ENCODE data around the gene COL4A2.
A peak's percentile ranks its signal among the peaks of the same experiment; 100 is the strongest.

Gene COL4A2

DNA sequence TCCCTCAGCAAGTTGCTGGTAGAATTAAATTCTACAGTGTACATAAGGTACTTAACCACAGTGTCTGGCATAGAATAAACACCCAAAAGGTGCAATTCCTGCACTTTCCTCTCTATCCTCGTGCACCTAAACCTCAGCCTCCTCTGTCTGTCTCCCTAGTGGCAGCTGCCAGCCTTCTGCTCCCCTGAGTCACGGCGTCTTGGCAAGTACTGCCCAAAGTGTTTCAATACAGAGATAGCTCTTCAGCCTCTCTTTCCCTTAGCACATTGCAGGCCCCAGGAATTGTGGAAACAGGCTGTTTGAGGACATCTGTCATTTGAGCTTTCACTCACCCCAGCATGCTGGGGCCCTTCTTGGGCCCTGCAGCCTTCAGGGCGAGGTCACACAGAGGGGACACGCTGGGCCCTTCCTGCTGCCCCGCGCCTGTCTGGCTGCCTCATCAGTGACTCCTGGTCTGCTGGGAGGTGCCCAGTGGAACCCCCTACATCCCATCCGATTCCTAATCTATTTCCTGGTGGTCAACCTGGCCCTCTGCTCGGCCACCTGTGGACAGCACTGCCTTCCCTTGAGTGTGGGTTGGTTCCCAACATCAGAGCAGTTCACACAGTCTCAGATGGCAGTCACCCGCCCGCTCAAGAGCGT is 19.3 kb downstream of the COL4A2 start:
- H3K4me1 ChIP-seq (ENCODE audit: control insufficient read depth, insufficient read depth, low read length) = peaks cover 4% of the 10 kb centered on the region; the same call in 1 of the 2 replicates
- TF ChIP-seq ZNF350 (tag by site-specific recombination; IDR thresholded peaks at IDR 0.05) = no peak
- TF ChIP-seq ZNF664 (tag by site-specific recombination; IDR thresholded peaks at IDR 0.05) = no peak
- peak; percentile 50; the same call in 1 of the 2 replicates for TF ChIP-seq ZIC2 (tag by site-specific recombination; IDR thresholded peaks at IDR 0.05)
- TF ChIP-seq ZNF623 (tag by site-specific recombination; IDR thresholded peaks at IDR 0.05) = no peak
- H3K9me3 ChIP-seq (ENCODE audit: control insufficient read depth, insufficient read depth, low read depth, low read length) = no peaks in the 10 kb centered on the region
- ChIA-PET CTCF (interaction anchor here (0.9 kb wide), 1 partner anchor 25 kb away, joined by 4 read pairs; no protein-coding TSS in a partner anchor), POLR2A (no interaction called here)
- no peak overlapping the region for H3K4me3 ChIP-seq (ENCODE audit: low read depth, low read length)
- H3K27ac ChIP-seq (ENCODE audit: extremely low read depth, low read depth, low read length) = no peak overlapping the region
- no peaks in the 10 kb centered on the region for H3K36me3 ChIP-seq (ENCODE audit: control insufficient read depth in 2 of 2, insufficient read depth in 1 of 2, low read length in 2 of 2)

- Histone ChIP-seq H3K27ac (ENCODE audit: extremely low read depth, low read depth, low read length) (no peak overlapping the region), H3K4me1 (ENCODE audit: control insufficient read depth, insufficient read depth, low read length) (peaks cover 4% of the 10 kb centered on the region; the same call in 1 of the 2 replicates), H3K9me3 (ENCODE audit: control insufficient read depth, insufficient read depth, low read depth, low read length) (no peaks in the 10 kb centered on the region), H3K36me3 (ENCODE audit: control insufficient read depth in 2 of 2, insufficient read depth in 1 of 2, low read length in 2 of 2) (no peaks in the 10 kb centered on the region), H3K4me3 (ENCODE audit: low read depth, low read length) (no peak overlapping the region)
- TF ChIP-seq KLF10 (tag by site-specific recombination; IDR thresholded peaks at IDR 0.05) (no peak), GLIS1 (tag by site-specific recombination; IDR thresholded peaks at IDR 0.05) (peak; percentile 97), ZNF600 (tag by site-specific recombination; IDR thresholded peaks at IDR 0.05) (0 out of 2 replicates have a peak, but pooled peaks have one; percentile 23), ZIC2 (tag by site-specific recombination; IDR thresholded peaks at IDR 0.05) (peak; percentile 37), OSR2 (tag by site-specific recombination; IDR thresholded peaks at IDR 0.05) (no peak), KLF1 (tag by site-specific recombination; IDR thresholded peaks at IDR 0.05) (peak; percentile 55; the same call in 1 of the 2 replicates), ZNF175 (tag by site-specific recombination; IDR thresholded peaks at IDR 0.05) (no peak), RBAK (tag by site-specific recombination; IDR thresholded peaks at IDR 0.05) (no peak), ZNF184 (tag by site-specific recombination; IDR thresholded peaks at IDR 0.05) (no peak), ZNF664 (tag by site-specific recombination; IDR thresholded peaks at IDR 0.05) (no peak)
- TF ChIP-seq, protein P1, sequence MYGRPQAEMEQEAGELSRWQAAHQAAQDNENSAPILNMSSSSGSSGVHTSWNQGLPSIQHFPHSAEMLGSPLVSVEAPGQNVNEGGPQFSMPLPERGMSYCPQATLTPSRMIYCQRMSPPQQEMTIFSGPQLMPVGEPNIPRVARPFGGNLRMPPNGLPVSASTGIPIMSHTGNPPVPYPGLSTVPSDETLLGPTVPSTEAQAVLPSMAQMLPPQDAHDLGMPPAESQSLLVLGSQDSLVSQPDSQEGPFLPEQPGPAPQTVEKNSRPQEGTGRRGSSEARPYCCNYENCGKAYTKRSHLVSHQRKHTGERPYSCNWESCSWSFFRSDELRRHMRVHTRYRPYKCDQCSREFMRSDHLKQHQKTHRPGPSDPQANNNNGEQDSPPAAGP (tag by site-specific recombination; IDR thresholded peaks at IDR 0.05) = peak; percentile 89
- ChIA-PET POLR2A (no interaction called here), CTCF (no interaction called here)
Measured at GRCh38 chr13:110327051-110327721, 20.1 kb downstream of the COL4A2 start.

DNA sequence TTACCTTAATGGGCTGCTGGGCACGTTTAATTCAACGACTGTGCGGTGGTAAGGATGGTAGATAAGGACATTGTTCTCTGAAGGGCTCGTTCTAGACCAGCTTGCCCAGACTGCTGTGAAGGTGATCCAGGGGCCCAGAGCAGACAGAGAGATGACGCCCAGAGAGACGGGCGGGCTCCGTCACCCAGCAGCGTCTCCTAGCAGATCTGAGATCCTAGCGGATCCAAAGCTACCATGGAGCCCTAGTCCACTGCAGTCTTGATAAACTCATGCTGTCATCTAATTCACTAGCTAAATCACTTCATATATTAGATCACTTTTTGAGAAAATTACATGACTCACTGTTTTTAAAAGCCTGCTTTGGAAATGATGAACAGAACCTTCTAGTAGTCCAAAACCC is 21.5 kb downstream of the COL4A2 start:
- CTCF ChIA-PET = interaction anchor here (0.5 to 1.0 kb wide), 2 partner anchors 81 to 113 kb away, joined by 3 to 4 read pairs; no protein-coding TSS in a partner anchor
- H3K27ac ChIP-seq (ENCODE audit: extremely low read depth, low read depth, low read length) = no peak overlapping the region
- no peak for TF ChIP-seq ZNF211 (tag by site-specific recombination; IDR thresholded peaks at IDR 0.05; ENCODE audit: low read depth)
- no peak for TF ChIP-seq ZNF433 (tag by site-specific recombination; IDR thresholded peaks at IDR 0.05; ENCODE audit: low read depth)
- TF ChIP-seq ZNF292 (tag by site-specific recombination; IDR thresholded peaks at IDR 0.05; ENCODE audit: borderline replicate concordance, low read depth) = no peak
- TF ChIP-seq HOXD13 (CRISPR knock-in tag; IDR thresholded peaks at IDR 0.05; ENCODE audit: borderline replicate concordance) = no peak
- TF ChIP-seq ZBTB8A (tag by site-specific recombination; IDR thresholded peaks at IDR 0.05) = no peak
- no peak for TF ChIP-seq ZNF341 (tag by site-specific recombination; IDR thresholded peaks at IDR 0.05; ENCODE audit: low read depth)
- H3K4me3 ChIP-seq (ENCODE audit: low read depth, low read length) = no peak overlapping the region
- POLR2A ChIA-PET = no interaction called here
- no peaks in the 10 kb centered on the region for H3K36me3 ChIP-seq (ENCODE audit: control insufficient read depth in 2 of 2, insufficient read depth in 1 of 2, low read length in 2 of 2)
- peaks cover 4% of the 10 kb centered on the region; the same call in 1 of the 2 replicates for H3K4me1 ChIP-seq (ENCODE audit: control insufficient read depth, insufficient read depth, low read length)
- H3K9me3 ChIP-seq (ENCODE audit: control insufficient read depth, insufficient read depth, low read depth, low read length) = no peaks in the 10 kb centered on the region
